Measurements from ENCODE around the gene HBZ. TPM values are rescaled to one million over a fixed set of nuclear protein-coding genes. Genes with fewer than 3 reads are reported as not detected.
"Not testable (repeated sequence)": the region's sequence is repeated elsewhere in the genome, so short reads cannot be mapped to it uniquely, and the experiment has no call there.

HBZ gene
- total RNA-seq, 2 experiments from 2014 or later, result not detected

DNA sequence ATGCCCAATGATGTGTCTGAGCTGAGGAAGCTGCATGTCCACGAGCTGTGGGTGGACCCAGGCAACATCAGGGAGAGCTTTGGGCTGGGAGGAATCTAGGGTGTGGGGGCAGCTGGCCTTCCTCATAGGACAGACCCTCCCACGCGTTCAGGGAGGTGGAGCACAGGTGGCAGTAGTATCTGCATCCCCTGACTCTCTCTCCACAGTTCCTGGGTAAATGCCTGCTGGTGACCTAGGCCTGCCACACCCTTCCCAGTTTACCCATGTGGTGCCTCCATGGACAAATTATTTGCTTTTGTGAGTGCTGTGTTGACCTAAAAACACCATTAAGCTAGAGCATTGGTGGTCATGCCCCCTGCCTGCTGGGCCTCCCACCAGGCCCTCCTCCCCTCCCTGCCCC, 16.6 kb downstream of the HBZ start:
- H3K9me3 ChIP-seq (ENCODE audit: low read length), result no peaks in the 10 kb centered on the region
- BruUV-seq (replicated peaks), result no TSS peak
- no peak overlapping the region for H3K27ac ChIP-seq (ENCODE audit: low read depth, low read length, poor library complexity, severe bottlenecking)
- H3K4me3 ChIP-seq (ENCODE audit: low read depth, low read length, poor library complexity, severe bottlenecking), result no peak overlapping the region
- H3K36me3 ChIP-seq (ENCODE audit: insufficient read depth, low read length), result no peaks in the 10 kb centered on the region
- no peak overlapping the region for H3K4me2 ChIP-seq (ENCODE audit: low read length)
- TF ChIP-seq EZH2phosphoT487 (IDR thresholded peaks at IDR 0.05; ENCODE audit: borderline replicate concordance, low read depth, low read length) (no peak), CTCF (conservative IDR thresholded peaks at IDR 0.05; ENCODE audit: low read length) (no peak)
- H3K9me2 ChIP-seq (ENCODE audit: insufficient read depth, low read length), result no peaks in the 10 kb centered on the region
- H4K20me1 ChIP-seq (ENCODE audit: insufficient read depth, low read length), result no peaks in the 10 kb centered on the region
- no peaks in the 10 kb centered on the region for H3K4me1 ChIP-seq (ENCODE audit: insufficient read depth, low read length, poor library complexity, severe bottlenecking)
- CTCF ChIA-PET (ENCODE audit: unreplicated experiment), result no interaction called here
- H3K79me2 ChIP-seq (ENCODE audit: insufficient read depth, low read depth, low read length), result no peaks in the 10 kb centered on the region
- DNase-seq (ENCODE audit: low spot score), result no peak
- POLR2A ChIA-PET, result interaction anchor here (1.4 kb wide), 1 partner anchor 13 kb away, joined by 3 read pairs; no protein-coding TSS in a partner anchor
- intact Hi-C loops (cut with micrococcal nuclease; ENCODE audit: unreplicated experiment), result no loop called here
- H2AFZ ChIP-seq (ENCODE audit: low read length), result no peak overlapping the region

DNA sequence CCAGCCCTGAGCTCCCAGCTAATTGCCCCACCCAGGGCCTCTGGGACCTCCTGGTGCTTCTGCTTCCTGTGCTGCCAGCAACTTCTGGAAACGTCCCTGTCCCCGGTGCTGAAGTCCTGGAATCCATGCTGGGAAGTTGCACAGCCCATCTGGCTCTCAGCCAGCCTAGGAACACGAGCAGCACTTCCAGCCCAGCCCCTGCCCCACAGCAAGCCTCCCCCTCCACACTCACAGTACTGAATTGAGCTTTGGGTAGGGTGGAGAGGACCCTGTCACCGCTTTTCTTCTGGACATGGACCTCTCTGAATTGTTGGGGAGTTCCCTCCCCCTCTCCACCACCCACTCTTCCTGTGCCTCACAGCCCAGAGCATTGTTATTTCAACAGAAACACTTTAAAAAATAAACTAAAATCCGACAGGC, 17.7 kb downstream of the HBZ start:
- H3K4me1 ChIP-seq (ENCODE audit: insufficient read depth, low read length, poor library complexity, severe bottlenecking); CTCF ChIA-PET (ENCODE audit: unreplicated experiment); H2AFZ ChIP-seq (ENCODE audit: low read length); DNase-seq (ENCODE audit: low spot score); H3K9me2 ChIP-seq (ENCODE audit: insufficient read depth, low read length); H3K9me3 ChIP-seq (ENCODE audit: low read length); H3K4me2 ChIP-seq (ENCODE audit: low read length); H4K20me1 ChIP-seq (ENCODE audit: insufficient read depth, low read length); intact Hi-C loops (cut with micrococcal nuclease; ENCODE audit: unreplicated experiment); POLR2A ChIA-PET; H3K36me3 ChIP-seq (ENCODE audit: insufficient read depth, low read length); H3K79me2 ChIP-seq (ENCODE audit: insufficient read depth, low read depth, low read length); H3K4me3 ChIP-seq (ENCODE audit: low read depth, low read length, poor library complexity, severe bottlenecking); BruUV-seq (replicated peaks); H3K27ac ChIP-seq (ENCODE audit: low read depth, low read length, poor library complexity, severe bottlenecking): not testable (repeated sequence)

DNA sequence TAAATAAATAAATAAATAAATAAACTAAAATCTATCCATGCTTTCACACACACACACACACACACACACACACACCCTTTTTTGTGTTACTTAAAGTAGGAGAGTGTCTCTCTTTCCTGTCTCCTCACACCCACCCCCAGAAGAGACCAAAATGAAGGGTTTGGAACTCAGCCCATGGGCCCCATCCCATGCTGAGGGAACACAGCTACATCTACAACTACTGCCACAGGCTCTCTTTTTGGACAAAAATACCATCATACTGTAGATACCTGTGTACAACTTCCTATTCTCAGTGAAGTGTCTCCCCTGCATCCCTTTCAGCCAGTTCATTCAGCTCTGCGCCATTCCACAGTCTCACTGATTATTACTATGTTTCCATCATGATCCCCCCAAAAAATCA, 18.3 kb downstream of the HBZ start:
- Histone ChIP-seq H2AFZ (ENCODE audit: low read length) (no peak overlapping the region), H3K36me3 (ENCODE audit: insufficient read depth, low read length) (no peaks in the 10 kb centered on the region), H3K4me3 (ENCODE audit: low read depth, low read length, poor library complexity, severe bottlenecking) (no peak overlapping the region), H3K9me2 (ENCODE audit: insufficient read depth, low read length) (no peaks in the 10 kb centered on the region), H3K4me2 (ENCODE audit: low read length) (no peak overlapping the region), H3K27ac (ENCODE audit: low read depth, low read length, poor library complexity, severe bottlenecking) (no peak overlapping the region), H4K20me1 (ENCODE audit: insufficient read depth, low read length) (no peaks in the 10 kb centered on the region), H3K4me1 (ENCODE audit: insufficient read depth, low read length, poor library complexity, severe bottlenecking) (no peaks in the 10 kb centered on the region), H3K9me3 (ENCODE audit: low read length) (no peaks in the 10 kb centered on the region), H3K79me2 (ENCODE audit: insufficient read depth, low read depth, low read length) (no peaks in the 10 kb centered on the region)
- DNase-seq (ENCODE audit: low spot score), result no peak
- intact Hi-C loops (cut with micrococcal nuclease; ENCODE audit: unreplicated experiment), result no loop called here
- CTCF ChIA-PET (ENCODE audit: unreplicated experiment), result no interaction called here
- TF ChIP-seq EZH2phosphoT487 (IDR thresholded peaks at IDR 0.05; ENCODE audit: borderline replicate concordance, low read depth, low read length) (no peak), CTCF (conservative IDR thresholded peaks at IDR 0.05; ENCODE audit: low read length) (no peak)
- POLR2A ChIA-PET, result no interaction called here
- no TSS peak for BruUV-seq (replicated peaks)

DNA sequence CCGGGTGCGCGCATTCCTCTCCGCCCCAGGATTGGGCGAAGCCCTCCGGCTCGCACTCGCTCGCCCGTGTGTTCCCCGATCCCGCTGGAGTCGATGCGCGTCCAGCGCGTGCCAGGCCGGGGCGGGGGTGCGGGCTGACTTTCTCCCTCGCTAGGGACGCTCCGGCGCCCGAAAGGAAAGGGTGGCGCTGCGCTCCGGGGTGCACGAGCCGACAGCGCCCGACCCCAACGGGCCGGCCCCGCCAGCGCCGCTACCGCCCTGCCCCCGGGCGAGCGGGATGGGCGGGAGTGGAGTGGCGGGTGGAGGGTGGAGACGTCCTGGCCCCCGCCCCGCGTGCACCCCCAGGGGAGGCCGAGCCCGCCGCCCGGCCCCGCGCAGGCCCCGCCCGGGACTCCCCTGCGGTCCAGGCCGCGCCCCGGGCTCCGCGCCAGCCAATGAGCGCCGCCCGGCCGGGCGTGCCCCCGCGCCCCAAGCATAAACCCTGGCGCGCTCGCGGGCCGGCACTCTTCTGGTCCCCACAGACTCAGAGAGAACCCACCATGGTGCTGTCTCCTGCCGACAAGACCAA, 20.0 kb downstream of the HBZ start, which contains the start of gene HBA2:
TSS of gene HBA2 (plus strand) at position 503 of the 568 bp plus-strand sequence. CDS start at position 540, 37 bp downstream.
- H3K27ac ChIP-seq (ENCODE audit: low read depth, low read length, poor library complexity, severe bottlenecking); H3K79me2 ChIP-seq (ENCODE audit: insufficient read depth, low read depth, low read length); H3K4me3 ChIP-seq (ENCODE audit: low read depth, low read length, poor library complexity, severe bottlenecking); H3K4me1 ChIP-seq (ENCODE audit: insufficient read depth, low read length, poor library complexity, severe bottlenecking); H3K9me2 ChIP-seq (ENCODE audit: insufficient read depth, low read length); CTCF ChIA-PET (ENCODE audit: unreplicated experiment); BruUV-seq (replicated peaks); H3K36me3 ChIP-seq (ENCODE audit: insufficient read depth, low read length); DNase-seq (ENCODE audit: low spot score); H2AFZ ChIP-seq (ENCODE audit: low read length); H3K9me3 ChIP-seq (ENCODE audit: low read length); H3K4me2 ChIP-seq (ENCODE audit: low read length); intact Hi-C loops (cut with micrococcal nuclease; ENCODE audit: unreplicated experiment); H4K20me1 ChIP-seq (ENCODE audit: insufficient read depth, low read length): not testable (repeated sequence)
- POLR2A ChIA-PET, result interaction anchor here (0.6 to 0.7 kb wide), 2 partner anchors 47 to 88 kb away, joined by 3 to 7 read pairs; no protein-coding TSS in a partner anchor

- H3K27ac ChIP-seq (ENCODE audit: low read depth, low read length, poor library complexity, severe bottlenecking); DNase-seq (ENCODE audit: low spot score); H3K79me2 ChIP-seq (ENCODE audit: insufficient read depth, low read depth, low read length); POLR2A ChIA-PET; intact Hi-C loops (cut with micrococcal nuclease; ENCODE audit: unreplicated experiment); H3K4me3 ChIP-seq (ENCODE audit: low read depth, low read length, poor library complexity, severe bottlenecking); H4K20me1 ChIP-seq (ENCODE audit: insufficient read depth, low read length); H3K4me1 ChIP-seq (ENCODE audit: insufficient read depth, low read length, poor library complexity, severe bottlenecking); H2AFZ ChIP-seq (ENCODE audit: low read length); H3K9me2 ChIP-seq (ENCODE audit: insufficient read depth, low read length); H3K4me2 ChIP-seq (ENCODE audit: low read length); H3K36me3 ChIP-seq (ENCODE audit: insufficient read depth, low read length); H3K9me3 ChIP-seq (ENCODE audit: low read length); CTCF ChIA-PET (ENCODE audit: unreplicated experiment); BruUV-seq (replicated peaks): not testable (repeated sequence)
Observed at GRCh38 chr16:173211-173854, 20.9 kb downstream of the HBZ start.

All from OCI-LY7 (cell line).